Measurements from ENCODE around the gene APC.
"Not testable (repeated sequence)": the region's sequence is repeated elsewhere in the genome, so short reads cannot be mapped to it uniquely, and the experiment has no call there.

APC gene

GRCh38 chr5:112787896-112788295 is 50.2 kb downstream of the APC start:
- DNase-seq = no peak

GRCh38 chr5:112793201-112793600 is 55.5 kb downstream of the APC start:
- no peak for DNase-seq

GRCh38 chr5:112794410-112794809 is 56.7 kb downstream of the APC start:
- DNase-seq = no peak

- DNase-seq = no peak
These were observed 57.7 kb downstream of the APC start for GRCh38 chr5:112795342-112795741.

- no peak for DNase-seq
These were observed 58.4 kb downstream of the APC start for GRCh38 chr5:112795944-112796678.

GRCh38 chr5:112799661-112800060 is 62.0 kb downstream of the APC start:
- no peak for DNase-seq

- no peak for DNase-seq
These were observed 63.2 kb downstream of the APC start for GRCh38 chr5:112800891-112801290.

GRCh38 chr5:112811023-112811422 is 73.3 kb downstream of the APC start:
- no peak for DNase-seq

- DNase-seq = no peak
These were observed 74.9 kb downstream of the APC start for GRCh38 chr5:112812549-112812948.

- no peak for DNase-seq
These were observed 82.6 kb downstream of the APC start for GRCh38 chr5:112820246-112820645.

- no peak for DNase-seq
These were observed 84.8 kb downstream of the APC start for GRCh38 chr5:112822456-112822855.

GRCh38 chr5:112823181-112823580 is 85.5 kb downstream of the APC start:
- no peak for DNase-seq

GRCh38 chr5:112823656-112824055 is 86.0 kb downstream of the APC start:
- DNase-seq = no peak

- no peak for DNase-seq
These were observed 86.5 kb downstream of the APC start for GRCh38 chr5:112824197-112824596.

GRCh38 chr5:112830378-112830777 is 92.7 kb downstream of the APC start:
- DNase-seq = no peak

GRCh38 chr5:112833971-112834370 is 96.3 kb downstream of the APC start:
- DNase-seq = no peak

GRCh38 chr5:112844489-112844888 is 106.8 kb downstream of the APC start:
- DNase-seq = no peak

- no peak for DNase-seq
These were observed 108.9 kb downstream of the APC start for GRCh38 chr5:112846556-112846955.

GRCh38 chr5:112847306-112847705 is 109.6 kb downstream of the APC start:
- DNase-seq = no peak

GRCh38 chr5:112848116-112848811 is 110.6 kb downstream of the APC start:
- DNase-seq = peak; percentile 11 to 65

GRCh38 chr5:112849912-112850311 is 112.2 kb downstream of the APC start:
- DNase-seq = no peak

GRCh38 chr5:112854651-112855050 is 117.0 kb downstream of the APC start:
- no peak for DNase-seq

- no peak for DNase-seq
These were observed 120.2 kb downstream of the APC start for GRCh38 chr5:112857866-112858265.

- DNase-seq = not testable (repeated sequence)
These were observed 122.9 kb downstream of the APC start for GRCh38 chr5:112860571-112860928.

All from CD4-positive, alpha-beta T cell treated with Interferon alpha-2 for 1 hour (primary cell).